ENCODE results near the gene XIRP1. TPM values are rescaled to one million over a fixed set of nuclear protein-coding genes. Genes with fewer than 3 reads are reported as not detected.

XIRP1 gene
- total RNA-seq, 6 experiments from 2014 or later: 0.05 to 0.43 (median 0.07) TPM; not detected in 1

GRCh38 chr3:39184081-39184967, 8.1 kb downstream of the XIRP1 start:
- intact Hi-C loops (cut with DNase I): loop anchor here in 1 of 2 donors (10.0 kb wide), 1 partner anchor 100 kb away; the partner anchor contains the start of gene CX3CR1
- Histone ChIP-seq H3K9me3 (no peaks in the 10 kb centered on the region), H3K27me3 (no peaks in the 10 kb centered on the region), H3K4me1 (peaks cover 0 to 18% (median 5%) of the 10 kb centered on the region in 4 donors), H3K36me3 (no peaks in the 10 kb centered on the region), H3K27ac (no peak overlapping the region), H3K4me3 (no peak overlapping the region)
- no CpG with 5 or more reads among the region's 12 CpGs for WGBS (ENCODE audit: insufficient coverage, low coverage, low lambda C conversion rate, missing lambda C conversion rate)
- ATAC-seq: peak in 1 of 4 donors; percentile 2
- DNase-seq: no peak
- no peak for TF ChIP-seq CTCF (IDR thresholded peaks at IDR 0.05)
- TF ChIP-seq POLR2A (IDR thresholded peaks at IDR 0.05): no peak

- no peak for TF ChIP-seq CTCF (IDR thresholded peaks at IDR 0.05)
- TF ChIP-seq POLR2A (IDR thresholded peaks at IDR 0.05): no peak
- ATAC-seq: no peak
- Histone ChIP-seq H3K4me3 (no peak overlapping the region), H3K27ac (no peak overlapping the region), H3K4me1 (peaks cover 0 to 26% (median 7%) of the 10 kb centered on the region in 4 donors), H3K36me3 (no peaks in the 10 kb centered on the region), H3K27me3 (no peaks in the 10 kb centered on the region), H3K9me3 (no peaks in the 10 kb centered on the region)
- no peak for DNase-seq
- intact Hi-C loops (cut with DNase I): loop anchor here in 1 of 2 donors (10.0 kb wide), 1 partner anchor 101 kb away; the partner anchor contains the start of gene CX3CR1
- 89% methylated on average over 3 of the region's 12 CpGs for WGBS (ENCODE audit: insufficient coverage, low coverage, low lambda C conversion rate, missing lambda C conversion rate)
Measured at GRCh38 chr3:39183211-39184080, 8.9 kb downstream of the XIRP1 start.

- no peak overlapping the region for H3K4me3 ChIP-seq
- no peak for DNase-seq
- H3K27me3 ChIP-seq: no peaks in the 10 kb centered on the region
- no peak for ATAC-seq
- 74% methylated on average over 7 of the region's 7 CpGs for WGBS (ENCODE audit: insufficient coverage, low coverage, low lambda C conversion rate, missing lambda C conversion rate)
- H3K4me1 ChIP-seq: peaks cover 0 to 38% (median 11%) of the 10 kb centered on the region in 4 donors
- intact Hi-C loops (cut with DNase I): loop anchor here in 1 of 2 donors (10.0 kb wide), 1 partner anchor 103 kb away; the partner anchor contains the start of gene CX3CR1
- no peak for TF ChIP-seq CTCF (IDR thresholded peaks at IDR 0.05)
- no peak for TF ChIP-seq POLR2A (IDR thresholded peaks at IDR 0.05)
- H3K9me3 ChIP-seq: no peaks in the 10 kb centered on the region
- no peaks in the 10 kb centered on the region for H3K36me3 ChIP-seq
- H3K27ac ChIP-seq: peak overlapping the region; percentile 44 to 58 (median 57)
Measured at GRCh38 chr3:39181408-39182335, 10.7 kb downstream of the XIRP1 start.
